ENCODE results near the gene GLYR1. TPM values are rescaled to one million over a fixed set of nuclear protein-coding genes. Genes with fewer than 3 reads are reported as not detected.

The GLYR1 gene
- total and polyA plus RNA-seq, 2 donors from 2014 or later, result 47.9 to 119 TPM

- no peak overlapping the region for H3K27ac ChIP-seq (ENCODE audit: low read depth in 2 of 2, low read length in 2 of 2)
- no peak for FAIRE-seq
- H3K36me3 ChIP-seq (ENCODE audit: control insufficient read depth in 2 of 3, insufficient read depth in 3 of 3, low read length in 3 of 3), result peaks cover 17 to 79% (median 43%) of the 10 kb centered on the region in 3 donors
- no peaks in the 10 kb centered on the region for H3K27me3 ChIP-seq (ENCODE audit: control insufficient read depth, insufficient read depth, low read length)
- TF ChIP-seq, protein P1, sequence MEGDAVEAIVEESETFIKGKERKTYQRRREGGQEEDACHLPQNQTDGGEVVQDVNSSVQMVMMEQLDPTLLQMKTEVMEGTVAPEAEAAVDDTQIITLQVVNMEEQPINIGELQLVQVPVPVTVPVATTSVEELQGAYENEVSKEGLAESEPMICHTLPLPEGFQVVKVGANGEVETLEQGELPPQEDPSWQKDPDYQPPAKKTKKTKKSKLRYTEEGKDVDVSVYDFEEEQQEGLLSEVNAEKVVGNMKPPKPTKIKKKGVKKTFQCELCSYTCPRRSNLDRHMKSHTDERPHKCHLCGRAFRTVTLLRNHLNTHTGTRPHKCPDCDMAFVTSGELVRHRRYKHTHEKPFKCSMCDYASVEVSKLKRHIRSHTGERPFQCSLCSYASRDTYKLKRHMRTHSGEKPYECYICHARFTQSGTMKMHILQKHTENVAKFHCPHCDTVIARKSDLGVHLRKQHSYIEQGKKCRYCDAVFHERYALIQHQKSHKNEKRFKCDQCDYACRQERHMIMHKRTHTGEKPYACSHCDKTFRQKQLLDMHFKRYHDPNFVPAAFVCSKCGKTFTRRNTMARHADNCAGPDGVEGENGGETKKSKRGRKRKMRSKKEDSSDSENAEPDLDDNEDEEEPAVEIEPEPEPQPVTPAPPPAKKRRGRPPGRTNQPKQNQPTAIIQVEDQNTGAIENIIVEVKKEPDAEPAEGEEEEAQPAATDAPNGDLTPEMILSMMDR (IDR thresholded peaks at IDR 0.05; ENCODE audit: borderline replicate concordance, extremely low read depth, insufficient read depth), result no peak
- no peaks in the 10 kb centered on the region for H3K9me3 ChIP-seq (ENCODE audit: control insufficient read depth in 2 of 3, insufficient read depth in 1 of 3, low read length in 3 of 3)
- no peak overlapping the region for H3K4me3 ChIP-seq (ENCODE audit: low read length in 3 of 3)
- intact Hi-C loops (cut with DNase I), result no loop called here
- H3K4me1 ChIP-seq (ENCODE audit: control insufficient read depth in 2 of 3, insufficient read depth in 2 of 3, low read depth in 1 of 3, low read length in 3 of 3), result peaks cover 0 to 17% (median 2%) of the 10 kb centered on the region in 3 donors
- H3K9ac ChIP-seq (ENCODE audit: low read length in 3 of 3), result no peak overlapping the region
- DNase-seq, result no peak
Measured at GRCh38 chr16:4879049-4879448, 32.0 kb upstream of the GLYR1 start.

- intact Hi-C loops (cut with DNase I), result no loop called here
- Histone ChIP-seq H3K4me3 (ENCODE audit: low read length in 3 of 3) (no peak overlapping the region), H3K9ac (ENCODE audit: low read length in 3 of 3) (no peak overlapping the region), H3K36me3 (ENCODE audit: control insufficient read depth in 2 of 3, insufficient read depth in 3 of 3, low read length in 3 of 3) (peaks cover 16 to 82% (median 47%) of the 10 kb centered on the region in 3 donors), H3K4me1 (ENCODE audit: control insufficient read depth in 2 of 3, insufficient read depth in 2 of 3, low read depth in 1 of 3, low read length in 3 of 3) (peaks cover 0 to 10% (median 0%) of the 10 kb centered on the region in 3 donors), H3K27ac (ENCODE audit: low read depth in 2 of 2, low read length in 2 of 2) (no peak overlapping the region), H3K9me3 (ENCODE audit: control insufficient read depth in 2 of 3, insufficient read depth in 1 of 3, low read length in 3 of 3) (no peaks in the 10 kb centered on the region), H3K27me3 (ENCODE audit: control insufficient read depth, insufficient read depth, low read length) (no peaks in the 10 kb centered on the region)
- FAIRE-seq (no peak), DNase-seq (no peak)
- TF ChIP-seq, protein P1 (IDR thresholded peaks at IDR 0.05; ENCODE audit: borderline replicate concordance, extremely low read depth, insufficient read depth), result no peak
Measured at GRCh38 chr16:4877380-4877685, 30.2 kb upstream of the GLYR1 start.

DNA sequence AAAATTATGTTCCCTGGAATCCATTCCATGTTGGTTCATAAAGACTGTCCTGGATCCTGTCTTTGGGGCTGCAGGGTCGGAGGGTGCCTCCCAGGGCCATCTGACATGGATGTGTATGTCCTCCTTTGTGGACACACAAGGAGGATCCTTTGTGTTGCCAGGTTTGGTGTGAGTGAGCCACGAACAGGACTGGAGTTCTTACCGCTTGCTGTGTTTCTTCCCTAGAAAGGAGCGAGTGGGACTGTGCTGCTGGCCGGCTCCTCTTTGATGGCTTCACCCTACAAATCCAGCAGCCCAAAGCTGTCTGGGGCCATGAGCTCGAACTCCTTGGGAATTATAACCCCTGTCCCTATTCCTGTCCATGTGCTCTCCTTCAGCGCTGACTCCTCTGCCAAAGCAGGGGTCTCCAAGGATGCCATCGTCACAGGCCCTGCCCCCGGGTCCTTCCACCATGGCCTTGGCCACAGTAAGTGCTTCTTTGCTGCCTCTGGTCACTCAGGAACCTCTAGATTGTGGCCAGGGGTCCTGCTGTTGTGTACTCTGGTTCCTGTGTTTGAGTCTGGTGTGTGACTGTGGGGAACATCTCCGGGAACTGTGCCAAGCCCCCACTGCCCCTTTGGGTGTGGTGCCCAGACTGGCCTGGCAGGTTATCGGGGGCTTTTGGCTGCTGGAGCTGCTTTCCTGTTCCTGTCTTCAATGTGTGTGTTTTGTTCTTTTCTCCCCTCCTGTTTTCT, 29.7 kb upstream of the GLYR1 start:
- H3K27me3 ChIP-seq (ENCODE audit: control insufficient read depth, insufficient read depth, low read length), result no peaks in the 10 kb centered on the region
- no peak overlapping the region for H3K4me3 ChIP-seq (ENCODE audit: low read length in 3 of 3)
- no peaks in the 10 kb centered on the region for H3K9me3 ChIP-seq (ENCODE audit: control insufficient read depth in 2 of 3, insufficient read depth in 1 of 3, low read length in 3 of 3)
- DNase-seq (no peak), FAIRE-seq (no peak)
- TF ChIP-seq, protein P1 (IDR thresholded peaks at IDR 0.05; ENCODE audit: borderline replicate concordance, extremely low read depth, insufficient read depth), result no peak
- no peak overlapping the region for H3K9ac ChIP-seq (ENCODE audit: low read length in 3 of 3)
- peaks cover 20 to 85% (median 51%) of the 10 kb centered on the region in 3 donors for H3K36me3 ChIP-seq (ENCODE audit: control insufficient read depth in 2 of 3, insufficient read depth in 3 of 3, low read length in 3 of 3)
- peaks cover 0 to 6% (median 0%) of the 10 kb centered on the region in 3 donors for H3K4me1 ChIP-seq (ENCODE audit: control insufficient read depth in 2 of 3, insufficient read depth in 2 of 3, low read depth in 1 of 3, low read length in 3 of 3)
- intact Hi-C loops (cut with DNase I), result no loop called here
- no peak overlapping the region for H3K27ac ChIP-seq (ENCODE audit: low read depth in 2 of 2, low read length in 2 of 2)

All from kidney (tissue), 14 donors.